IMR-90 (cell line): Measurements from ENCODE around the gene PPP2R5B. TPM values are rescaled to one million over a fixed set of nuclear protein-coding genes. Genes with fewer than 3 reads are reported as not detected.

Experiments used
- ATAC-seq: fragments of 200-7000 bp; cut with Tn5 transposase; 2 replicates; pipeline ENCODE4 v1.9.1; 2020; ENCODE audit warnings: low read depth, mild to moderate bottlenecking, moderate library complexity
- BruUV-seq: library from RNA; stranded (reverse); fragments of 400-500 nt; replicated peaks from 2 replicates; lab custom pipeline; 2021; lab: Mats Ljungman, UMichigan
- CTCF ChIA-PET: fragments of 300-600 bp; formaldehyde crosslinking; extraction: SDS; loops from one replicate; lab custom pipeline; 2021; ENCODE audit warnings: antibody characterized with exemption; lab: Yijun Ruan, JAX
- POLR2A ChIA-PET: fragments of 300-600 bp; sonication (Branson Sonifier 250); formaldehyde crosslinking; loops from one replicate; lab custom pipeline; 2022; ENCODE audit warnings: antibody characterized with exemption; ENCODE audit not compliant: unreplicated experiment; lab: Charles Lee
- DNase-seq: peaks from one replicate; pipeline ENCODE4 v3.0.0; 2013
- H2AFZ ChIP-seq: replicated peaks from 2 replicates; pipeline ENCODE3; 2013; ENCODE audit warnings: low read length, mild to moderate bottlenecking; ENCODE audit not compliant: poor library complexity
- H2AK5ac ChIP-seq: 2 replicates; pipeline ENCODE4 v1.6.1; 2013; ENCODE audit warnings: low read depth, low read length, inconsistent platforms
- H2AK9ac ChIP-seq: replicated peaks from 2 replicates; pipeline ENCODE3; 2013; ENCODE audit warnings: mild to moderate bottlenecking, low read depth, low read length, moderate library complexity; ENCODE audit not compliant: poor library complexity
- H2BK120ac ChIP-seq: 2 replicates; pipeline ENCODE4 v1.6.1; 2013; ENCODE audit warnings: low read depth, low read length, inconsistent platforms
- H2BK15ac ChIP-seq: 3 replicates; pipeline ENCODE4 v1.6.1; 2013; ENCODE audit warnings: low read depth, low read length, inconsistent platforms
- H2BK20ac ChIP-seq: 2 replicates; pipeline ENCODE4 v1.6.1; 2013; ENCODE audit warnings: low read depth, mild to moderate bottlenecking, inconsistent platforms, low read length, moderate library complexity
- H2BK5ac ChIP-seq: 2 replicates; pipeline ENCODE4 v1.6.1; 2013; ENCODE audit warnings: mild to moderate bottlenecking, low read depth, low read length, inconsistent platforms; ENCODE audit not compliant: poor library complexity, severe bottlenecking
- H3K14ac ChIP-seq: replicated peaks from 2 replicates; pipeline ENCODE4 v1.6.1; 2013; ENCODE audit warnings: low read depth, low read length, inconsistent platforms
- H3K18ac ChIP-seq: 2 replicates; pipeline ENCODE4 v1.6.1; 2013; ENCODE audit warnings: low read depth, low read length, control low read depth
- H3K23ac ChIP-seq: 2 replicates; pipeline ENCODE4 v1.6.1; 2013; ENCODE audit warnings: low read depth, low read length, inconsistent platforms
- H3K27ac ChIP-seq: 2 replicates; pipeline ENCODE4 v1.5.1; 2013; ENCODE audit warnings: mild to moderate bottlenecking, control low read depth, low read length; ENCODE audit not compliant: insufficient read depth
- H3K27me3 ChIP-seq: 2 replicates; pipeline ENCODE4 v1.6.1; 2013; ENCODE audit warnings: low read length; ENCODE audit not compliant: control insufficient read depth, insufficient read depth
- H3K36me3 ChIP-seq: 2 replicates; pipeline ENCODE4 v1.6.1; 2013; ENCODE audit warnings: low read length, mixed read lengths; ENCODE audit not compliant: control insufficient read depth, insufficient read depth
- H3K4ac ChIP-seq: 2 replicates; pipeline ENCODE4 v1.6.1; 2013; ENCODE audit warnings: low read depth, low read length, inconsistent platforms
- H3K4me1 ChIP-seq: 2 replicates; pipeline ENCODE4 v1.6.1; 2013; ENCODE audit warnings: low read length, mixed read lengths; ENCODE audit not compliant: control insufficient read depth, insufficient read depth
- H3K4me2 ChIP-seq: 2 replicates; pipeline ENCODE4 v1.6.1; 2013; ENCODE audit warnings: low read depth, mild to moderate bottlenecking, control low read depth, low read length, moderate library complexity
- H3K4me3 ChIP-seq: 2 replicates; pipeline ENCODE4 v1.5.1; 2013; ENCODE audit warnings: low read depth, mild to moderate bottlenecking, control low read depth, low read length, moderate library complexity; ENCODE audit not compliant: insufficient read depth
- H3K56ac ChIP-seq: 2 replicates; pipeline ENCODE4 v1.6.1; 2013; ENCODE audit warnings: low read length, inconsistent platforms; ENCODE audit not compliant: insufficient read depth; ENCODE audit errors: extremely low read depth
- H3K79me1 ChIP-seq, 2 experiments: 2 replicates each; pipeline ENCODE4 v1.6.1; 2013; ENCODE audit warnings: low read length in 2 of 2, inconsistent platforms in 1 of 2, low read depth in 1 of 2
- H3K9ac ChIP-seq: 2 replicates; pipeline ENCODE4 v1.6.1; 2013; ENCODE audit warnings: low read depth, low read length, control low read depth
- H3K9me1 ChIP-seq: 2 replicates; pipeline ENCODE4 v1.6.1; 2013; ENCODE audit warnings: low read length, inconsistent platforms; ENCODE audit not compliant: insufficient read depth
- H3K9me3 ChIP-seq: 2 replicates; pipeline ENCODE4 v1.6.1; 2013; ENCODE audit warnings: low read length; ENCODE audit not compliant: control insufficient read depth, insufficient read depth
- H4K20me1 ChIP-seq: 2 replicates; pipeline ENCODE4 v1.6.1; 2013; ENCODE audit warnings: low read length, inconsistent platforms; ENCODE audit not compliant: insufficient read depth
- H4K5ac ChIP-seq: 2 replicates; pipeline ENCODE4 v1.6.1; 2013; ENCODE audit warnings: mild to moderate bottlenecking, low read depth, low read length, control low read depth
- H4K8ac ChIP-seq, 2 experiments: 2 replicates each; pipeline ENCODE4 v1.6.1; 2013; ENCODE audit warnings: low read depth in 2 of 2, low read length in 2 of 2, control low read depth in 1 of 2, inconsistent platforms in 1 of 2
- H4K91ac ChIP-seq: 2 replicates; pipeline ENCODE4 v1.6.1; 2013; ENCODE audit warnings: low read depth, low read length, inconsistent platforms; ENCODE audit not compliant: insufficient read depth
- NFE2L2 ChIP-seq: fragments of 150-350 bp; IDR thresholded peaks from 2 replicates; pipeline ENCODE4 v1.6.1; 2016; ENCODE audit warnings: low read depth, mild to moderate bottlenecking, low read length
- POLR2A ChIP-seq: IDR thresholded peaks from 2 replicates; pipeline ENCODE4 v1.6.1; 2012; ENCODE audit warnings: mild to moderate bottlenecking, low read depth, low read length
- RAD21 ChIP-seq: IDR thresholded peaks from 2 replicates; pipeline ENCODE4 v1.6.1; 2012; ENCODE audit warnings: low read length, improper control_type of control experiment
- RCOR1 ChIP-seq: IDR thresholded peaks from 2 replicates; pipeline ENCODE4 v1.6.1; 2012; ENCODE audit warnings: mild to moderate bottlenecking, low read length, improper control_type of control experiment; ENCODE audit not compliant: insufficient replicate concordance
- WGBS, 2 experiments: methylation state at CpG; one replicate each; pipeline versions ENCODE4 v1.1.5 to v1.1.7; 2013; ENCODE audit warnings: missing lambda C conversion rate in 2 of 2; ENCODE audit not compliant: insufficient read length in 1 of 2; ENCODE audit errors: extremely low coverage in 2 of 2; 5-methylcytosine and 5-hydroxymethylcytosine counted together
- dilution Hi-C: fragments of 300-500 bp; cut with HindIII; formaldehyde crosslinking; loops from one replicate; pipeline ENCODE4 v1.14.3; 2018; ENCODE audit warnings: low sequenced_read_pairs; ENCODE audit not compliant: unreplicated experiment
- in situ Hi-C: fragments of 300-500 bp; cut with MboI; formaldehyde crosslinking; loops from 3 replicates; pipeline ENCODE4 v1.14.3; 2019; ENCODE audit warnings: low sequenced_read_pairs, inconsistent platforms, mixed read lengths
- intact Hi-C: fragments of 100-400 bp; cut with micrococcal nuclease; formaldehyde crosslinking; loops from 2 replicates; pipeline ENCODE4 v1.10.0; 2022
- polyA plus RNA-seq, 3 experiments: library from polyadenylated mRNA; depleted of rRNA; stranded (reverse); fragments of >200 nt; gene quantifications; 2 replicates each; pipeline ENCODE4 v1.2.3, GENCODE V29; 2012; ENCODE audit warnings: low replicate concordance in 1 of 3
- total RNA-seq: library from RNA; depleted of rRNA; stranded (reverse); fragments of >200 nt; gene quantifications from 2 replicates; pipeline ENCODE4 v1.2.3, GENCODE V29; 2012

The PPP2R5B gene
- total and polyA plus RNA-seq, 2 of the 4 experiments (the other 2 are of a cell fraction), result 6.5 to 23.6 TPM

DNA sequence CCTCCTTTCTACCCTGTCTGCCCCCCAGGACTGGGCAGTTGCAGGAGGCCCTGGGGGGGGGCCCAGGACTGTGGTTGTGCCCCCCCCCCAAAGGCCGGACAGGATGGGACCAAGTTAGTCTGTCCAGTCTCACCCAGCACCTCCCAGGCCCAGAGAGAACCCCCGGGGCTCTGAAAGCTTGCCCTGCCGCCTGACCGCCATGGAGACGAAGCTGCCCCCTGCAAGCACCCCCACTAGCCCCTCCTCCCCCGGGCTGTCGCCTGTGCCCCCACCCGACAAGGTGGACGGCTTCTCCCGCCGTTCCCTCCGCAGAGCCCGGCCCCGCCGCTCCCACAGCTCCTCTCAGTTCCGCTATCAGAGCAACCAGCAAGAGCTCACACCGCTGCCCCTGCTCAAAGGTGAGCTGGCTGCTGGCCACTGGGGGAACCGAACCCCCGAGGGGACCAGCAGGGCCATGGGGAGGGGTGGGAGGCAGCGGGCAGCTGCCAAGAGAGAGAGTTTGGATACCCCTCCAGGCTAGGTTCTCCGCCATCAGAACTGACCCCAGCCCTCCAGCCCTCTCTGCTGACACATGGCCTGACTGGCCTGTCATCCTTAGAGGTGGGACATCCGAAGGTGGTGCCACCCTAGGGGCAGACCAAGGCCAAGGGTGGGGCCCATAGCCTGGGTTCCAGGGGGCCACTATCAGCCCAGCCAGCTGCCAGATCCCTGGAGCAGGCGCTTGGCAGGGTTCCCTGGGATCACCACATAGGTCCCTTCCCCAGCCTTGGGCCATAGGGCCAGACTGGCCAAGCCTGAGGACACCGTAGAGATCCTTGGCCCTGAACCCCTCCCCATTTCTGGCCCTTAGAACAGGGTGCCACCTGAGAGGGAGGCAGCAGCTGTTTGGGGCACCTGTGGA, 1.3 kb downstream of the PPP2R5B start (continued):
- TF ChIP-seq RCOR1 (no peak), NFE2L2 (no peak)

DNA sequence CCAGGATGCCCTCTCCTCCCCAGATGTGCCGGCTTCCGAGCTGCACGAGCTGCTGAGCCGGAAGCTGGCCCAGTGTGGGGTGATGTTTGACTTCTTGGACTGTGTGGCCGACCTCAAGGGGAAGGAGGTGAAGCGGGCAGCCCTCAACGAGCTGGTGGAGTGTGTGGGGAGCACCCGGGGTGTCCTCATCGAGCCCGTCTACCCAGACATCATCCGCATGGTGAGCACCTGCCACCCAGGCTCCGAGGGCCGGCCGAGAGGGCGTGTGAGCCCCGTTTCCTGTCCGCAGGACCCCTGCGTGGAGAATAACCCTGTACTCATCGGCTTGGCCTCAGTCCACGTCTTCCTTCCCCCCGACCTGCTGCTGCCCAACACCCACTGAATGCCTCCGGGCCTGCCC, 2.2 kb downstream of the PPP2R5B start:
- no peak overlapping the region for H3K4ac ChIP-seq
- no peak overlapping the region for H3K27ac ChIP-seq
- H2BK120ac ChIP-seq, result no peak overlapping the region
- H3K9me1 ChIP-seq, result 0 out of 2 replicates have a peak, but pooled peaks cover 6% of the 10 kb centered on the region
- H3K4me3 ChIP-seq, result no peak overlapping the region
- no peak for DNase-seq
- H3K4me1 ChIP-seq, result peaks cover 7% of the 10 kb centered on the region
- H4K8ac ChIP-seq, result no peak overlapping the region
- intact Hi-C loops (no loop called here), dilution Hi-C loops (no loop called here), in situ Hi-C loops (no loop called here)
- no peak overlapping the region for H4K5ac ChIP-seq
- H2AK5ac ChIP-seq, result no peak overlapping the region
- H3K4me2 ChIP-seq, result no peak overlapping the region
- TF ChIP-seq POLR2A (no peak), RCOR1 (no peak), RAD21 (no peak)
- ATAC-seq, result no peak
- H4K20me1 ChIP-seq, result peaks cover 2% of the 10 kb centered on the region
- H3K79me1 ChIP-seq, result peaks cover 5 to 33% of the 10 kb centered on the region in 2 experiments; a peak in 3 of 4 replicates
- H3K27me3 ChIP-seq, result no peaks in the 10 kb centered on the region
- H3K18ac ChIP-seq, result no peak overlapping the region
- no peak overlapping the region for H3K56ac ChIP-seq
- no TSS peak for BruUV-seq
- no peaks in the 10 kb centered on the region for H3K9me3 ChIP-seq
- H3K9ac ChIP-seq, result no peak overlapping the region
- H2AFZ ChIP-seq, result no peak overlapping the region
- peaks cover 36% of the 10 kb centered on the region for H3K36me3 ChIP-seq
- H2BK5ac ChIP-seq, result no peak overlapping the region
- no peak overlapping the region for H2BK20ac ChIP-seq
- no peak overlapping the region for H3K14ac ChIP-seq
- H2BK15ac ChIP-seq, result no peak overlapping the region
- 85% methylated on average over 17 of the region's 22 CpGs; no CpG with 5 or more reads in 1 of the 2 experiments for WGBS, 2 experiments
- no peak overlapping the region for H3K23ac ChIP-seq
- ChIA-PET POLR2A (no interaction called here), CTCF (no interaction called here)
- H2AK9ac ChIP-seq, result peak overlapping the region; percentile 13
- H4K91ac ChIP-seq, result no peak overlapping the region
